ENCODE measurements around the gene DHX58.
"Not testable (repeated sequence)": the region's sequence is repeated elsewhere in the genome, so short reads cannot be mapped to it uniquely, and the experiment has no call there.

The DHX58 gene

GRCh38 chr17:42112552-42113176 is at the start of gene DHX58:
TSS of gene DHX58 (minus strand) at chr17:42112714. CDS start at chr17:42111892, 822 bp downstream.
- DNase-seq: peak; percentile 77
- peak; percentile 84 for ATAC-seq

DNA sequence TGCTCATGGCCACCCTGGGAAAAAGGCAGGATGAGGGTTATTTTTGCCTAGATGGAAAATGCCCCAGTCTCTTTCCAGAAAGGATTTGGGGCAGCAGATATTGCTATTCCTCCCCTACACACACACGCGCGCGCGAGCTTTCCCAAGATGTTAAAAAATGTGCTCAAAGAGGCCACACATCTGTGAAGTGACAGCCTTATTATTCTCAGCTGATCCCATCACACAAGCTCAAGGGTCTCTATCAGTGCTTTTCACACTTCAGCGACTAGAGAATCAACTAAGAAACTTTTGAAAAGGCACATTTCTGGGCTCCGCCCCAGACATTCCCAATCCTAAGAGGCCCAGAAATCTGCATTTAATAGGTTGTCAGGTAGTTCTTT is 48.0 kb upstream of the DHX58 start:
- ATAC-seq (no peak), DNase-seq (no peak)

DNA sequence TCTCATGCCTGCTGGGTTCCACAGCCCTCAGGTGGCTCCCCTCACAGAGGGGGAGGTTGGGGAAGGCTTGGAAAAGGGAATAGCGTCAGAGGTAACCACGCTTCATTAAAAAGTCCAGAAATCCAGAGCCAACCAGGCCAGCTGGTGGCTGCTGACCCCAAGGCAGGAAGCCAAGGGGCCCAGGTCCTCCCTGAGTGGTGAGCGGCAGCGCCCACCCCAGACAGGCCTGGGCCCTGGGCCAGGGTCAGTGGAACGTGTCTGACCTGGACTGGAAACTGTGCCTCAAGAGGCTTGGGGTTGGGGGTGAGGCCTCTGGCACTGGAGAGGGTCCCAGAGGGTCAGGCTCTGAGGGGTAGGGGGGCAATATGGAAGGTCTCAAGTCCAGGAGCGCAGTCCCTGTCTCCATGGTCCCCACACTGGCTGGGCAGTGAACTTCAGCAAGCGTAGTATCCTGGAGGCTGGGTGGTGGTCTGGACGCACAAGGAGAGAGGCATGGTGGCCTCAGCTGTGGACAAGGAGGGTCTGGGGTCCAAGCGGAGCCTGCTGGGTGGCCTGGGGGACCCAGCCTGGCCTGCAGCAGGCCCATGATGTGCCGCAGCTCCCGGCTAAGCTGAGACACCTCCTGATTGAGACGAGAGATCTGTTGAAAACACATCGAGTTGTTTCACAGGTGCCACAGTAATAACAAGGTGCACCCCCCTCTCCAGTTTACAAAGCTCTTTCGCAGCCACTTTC is 47.4 kb upstream of the DHX58 start:
- no peak for DNase-seq
- no peak for ATAC-seq

DNA sequence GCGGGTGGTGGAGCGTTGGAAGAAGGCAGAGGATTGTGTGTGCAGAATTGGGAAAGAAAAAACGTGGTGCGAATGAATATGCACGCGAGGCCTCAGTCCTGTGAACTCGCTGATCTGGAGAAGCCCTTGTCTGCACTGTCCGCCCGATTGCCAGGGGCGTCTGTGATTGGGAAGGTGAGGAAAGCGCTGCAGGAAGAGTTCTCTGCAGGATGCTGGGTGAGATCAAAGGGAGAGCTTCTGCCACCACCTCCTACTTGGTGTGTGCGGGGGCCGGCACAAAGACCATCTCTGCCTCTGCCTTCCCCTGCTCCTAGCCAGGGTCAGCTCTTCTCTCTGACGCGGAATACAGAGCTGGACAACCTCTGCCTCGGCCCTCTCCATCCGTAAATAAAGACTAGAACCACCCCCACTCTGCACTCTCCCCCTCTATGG is 43.1 kb upstream of the DHX58 start:
- DNase-seq (no peak), ATAC-seq (no peak)

GRCh38 chr17:42153919-42154742 is 41.6 kb upstream of the DHX58 start:
- ATAC-seq: no peak
- no peak for DNase-seq

GRCh38 chr17:42146911-42147607 is 34.5 kb upstream of the DHX58 start:
- ATAC-seq: no peak
- DNase-seq: no peak

DNA sequence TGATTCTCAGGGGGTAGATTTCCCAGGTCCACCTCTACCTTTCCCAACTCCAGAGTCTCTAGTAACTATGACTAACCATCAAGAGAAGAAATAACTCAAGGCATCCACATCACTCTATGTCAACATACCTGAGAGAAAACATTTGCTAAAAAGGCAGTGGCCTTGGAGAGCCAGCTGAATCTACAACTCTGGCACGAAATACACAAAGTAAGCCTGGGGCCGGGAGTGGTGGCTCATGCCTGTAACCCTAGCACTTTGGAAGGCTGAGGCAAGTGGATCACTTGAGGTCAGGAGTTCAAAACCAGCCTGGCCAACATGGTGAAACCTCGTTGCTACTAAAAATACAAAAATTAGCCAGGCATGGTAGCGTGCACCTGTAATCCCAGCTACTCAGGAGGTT is 30.6 kb upstream of the DHX58 start:
- not testable (repeated sequence) for ATAC-seq, DNase-seq

DNA sequence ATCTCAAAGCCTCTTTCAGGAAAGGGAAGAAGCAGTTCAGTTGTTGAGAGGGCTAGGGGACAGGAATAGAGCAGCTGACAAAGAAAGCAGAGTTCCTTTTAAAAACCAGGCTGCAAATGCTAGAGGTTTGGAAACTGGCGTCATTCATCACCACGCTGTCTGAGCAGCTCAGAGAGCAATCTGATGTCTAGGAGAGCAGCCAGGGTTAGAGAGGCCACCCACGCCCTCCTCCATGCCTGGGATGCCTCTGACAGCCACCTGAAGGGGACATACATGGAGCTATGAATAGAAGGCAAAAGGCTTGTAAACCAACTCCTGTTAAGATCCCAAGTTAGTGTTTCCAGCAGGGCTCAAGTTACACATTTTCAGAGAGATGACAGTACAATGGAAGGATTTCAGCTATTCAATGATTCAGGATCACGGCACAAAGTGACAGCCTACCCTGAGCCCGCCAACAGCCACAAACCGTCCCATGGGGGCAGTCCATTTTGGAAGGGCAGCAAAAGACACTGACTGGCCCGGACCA is 29.9 kb upstream of the DHX58 start:
- no peak for DNase-seq
- ATAC-seq: no peak

GRCh38 chr17:42141382-42141781 is 28.9 kb upstream of the DHX58 start:
- ATAC-seq (no peak), DNase-seq (no peak)

DNA sequence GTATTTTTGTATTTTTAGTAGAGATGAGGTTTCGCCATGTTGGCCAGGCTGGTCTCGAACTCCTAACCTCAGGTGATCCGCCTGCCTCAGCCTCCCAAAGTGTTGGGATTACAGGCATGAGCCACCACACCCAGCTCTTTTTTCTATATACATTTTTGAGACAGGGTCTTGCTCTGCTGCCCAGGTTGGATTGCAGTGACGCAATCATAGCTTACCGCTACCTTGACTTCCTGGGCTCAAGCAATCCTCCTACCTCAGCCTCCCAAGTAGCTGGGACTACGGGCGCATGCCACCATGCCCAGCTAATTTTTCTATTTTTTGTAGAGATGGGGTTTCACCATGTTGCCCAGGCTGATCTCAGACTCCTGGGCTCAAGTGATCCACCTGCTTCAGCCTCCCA is 28.2 kb upstream of the DHX58 start:
- not testable (repeated sequence) for ATAC-seq, DNase-seq

- no peak for DNase-seq
- ATAC-seq: no peak
These were observed 26.4 kb upstream of the DHX58 start for GRCh38 chr17:42138749-42139492.

DNA sequence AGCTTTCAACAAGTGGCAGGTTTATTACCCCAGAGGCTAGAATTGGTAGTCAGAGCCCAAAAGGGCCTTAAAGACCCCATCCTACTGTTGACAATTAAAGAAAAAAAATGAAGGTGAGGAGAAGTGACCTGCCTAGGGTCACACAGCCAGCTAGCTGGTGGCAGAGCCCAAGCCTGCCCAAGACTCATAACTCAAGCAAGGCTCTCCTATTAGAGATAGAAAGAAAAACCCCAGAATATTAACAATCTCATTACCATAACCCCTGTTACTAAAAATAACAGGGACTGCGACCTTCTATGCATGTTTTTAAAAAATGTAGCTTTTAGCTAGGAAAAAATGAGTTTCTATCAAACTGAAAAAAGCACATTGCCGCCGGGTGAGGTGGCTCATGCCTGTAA is 24.1 kb upstream of the DHX58 start:
- DNase-seq: no peak
- ATAC-seq: no peak

GRCh38 chr17:42135664-42136653 is 23.4 kb upstream of the DHX58 start:
- ATAC-seq (no peak), DNase-seq (no peak)

- no peak for DNase-seq
- no peak for ATAC-seq
These were observed 22.6 kb upstream of the DHX58 start for GRCh38 chr17:42135151-42135550.

GRCh38 chr17:42133461-42134041 is 21.0 kb upstream of the DHX58 start:
- ATAC-seq: peak; percentile 44

DNA sequence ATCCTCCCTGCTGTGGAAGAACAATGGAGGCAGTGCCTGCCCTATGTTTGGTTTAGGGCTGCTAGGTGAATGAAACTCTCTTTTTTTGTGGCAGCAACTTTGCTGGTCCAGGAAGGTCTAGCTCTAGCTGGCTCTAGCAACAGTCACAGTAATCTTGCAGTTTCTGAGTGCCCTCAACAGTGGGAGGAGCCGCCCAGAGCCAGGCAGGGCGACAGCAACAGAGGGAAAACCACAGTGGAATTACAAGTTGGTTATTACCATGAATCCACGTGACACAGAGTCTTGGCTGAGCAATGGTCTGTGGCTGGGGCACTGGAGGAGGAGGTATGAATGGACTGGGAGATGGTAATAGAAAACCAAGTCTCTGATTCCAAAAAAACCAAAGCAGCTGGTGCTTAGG is 20.4 kb upstream of the DHX58 start:
- peak; percentile 84 for ATAC-seq
- peak; percentile 49 for DNase-seq

More at GRCh38 chr17:42133461-42134041, 21.0 kb upstream of the DHX58 start:
- peak; percentile 39 for DNase-seq

DNA sequence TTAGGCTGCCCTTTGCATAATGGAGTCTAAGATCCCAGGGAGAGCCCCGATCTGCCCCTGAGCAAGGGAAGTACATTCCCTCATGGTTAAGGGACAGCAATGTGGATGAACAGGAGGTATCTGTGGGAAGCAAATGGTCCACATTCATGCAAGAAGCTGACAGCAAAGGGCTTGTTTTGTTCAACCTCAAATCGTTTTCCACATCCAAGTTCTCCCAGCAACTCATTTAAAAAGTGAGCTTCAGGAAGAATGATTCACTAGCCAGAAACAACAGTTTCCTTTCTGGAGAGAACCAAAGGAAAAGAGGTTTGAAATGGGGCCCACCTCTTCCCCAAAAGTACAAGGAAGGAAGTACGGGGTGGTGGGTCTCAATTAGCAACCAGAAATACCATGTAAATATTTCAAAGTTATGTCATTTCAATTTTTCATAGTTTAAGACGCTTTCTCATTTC is 19.5 kb upstream of the DHX58 start:
- no peak for DNase-seq
- no peak for ATAC-seq

DNA sequence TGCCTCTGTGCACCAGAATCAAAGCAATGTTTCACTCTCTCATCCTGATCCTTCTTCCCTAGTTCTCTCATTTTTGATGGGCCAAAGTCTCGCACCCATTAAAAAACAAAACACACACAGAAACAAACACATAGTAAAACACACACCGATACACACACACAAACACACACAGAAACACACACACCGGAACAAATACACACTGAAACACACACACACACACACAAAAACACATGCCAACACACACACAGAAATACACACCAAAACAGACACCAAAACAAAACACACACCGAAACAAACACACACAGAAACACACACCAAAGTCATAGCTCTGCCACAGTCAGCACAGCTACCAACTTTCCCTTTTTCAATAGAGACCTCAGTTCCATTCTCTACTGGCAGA is 18.7 kb upstream of the DHX58 start:
- no peak for ATAC-seq
- no peak for DNase-seq

DNA sequence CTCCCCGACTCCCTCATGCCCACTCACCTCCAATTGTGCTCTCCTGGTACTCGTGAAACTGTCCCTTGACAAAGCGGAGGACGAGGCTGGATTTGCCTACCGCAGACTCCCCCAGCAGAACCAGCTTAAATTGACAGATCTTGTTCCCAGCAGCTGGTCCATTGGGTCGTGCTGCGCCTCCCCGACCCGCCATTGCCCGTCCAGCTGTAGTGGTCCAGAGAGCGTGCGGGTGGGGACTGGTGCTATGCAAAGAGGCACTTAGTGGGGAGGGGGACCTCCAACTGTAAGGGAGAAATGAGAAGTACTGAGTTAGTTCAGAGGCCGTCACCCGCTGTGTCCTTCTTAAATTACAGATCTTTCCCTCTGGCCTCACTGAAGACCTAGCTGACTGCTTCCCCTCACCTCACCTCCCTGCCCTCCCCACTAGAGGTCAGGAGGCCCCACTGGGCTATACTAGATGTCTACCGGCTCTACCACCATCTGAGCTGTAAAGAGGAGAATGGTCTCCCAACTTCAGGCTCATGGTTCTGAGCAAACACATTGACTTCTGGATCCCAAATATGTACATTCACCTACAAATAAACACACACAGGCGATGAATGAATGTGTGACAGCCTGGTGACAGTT is 17.9 kb upstream of the DHX58 start:
- ATAC-seq (no peak), DNase-seq (no peak)

Measured in stimulated activated naive CD8-positive, alpha-beta T cell treated with anti-CD3 and anti-CD28 coated beads, Interleukin-15, Interleukin-2, amounts not matched to agents 100 U/mL and 50 U/mL, for 24 hours (primary cell).